Endothelial cell of umbilical vein (primary cell): Measurements from ENCODE around the gene AGRN. TPM values are rescaled to one million over a fixed set of nuclear protein-coding genes. Genes with fewer than 3 reads are reported as not detected.

Experiments
- BruUV-seq: library from RNA; stranded (reverse); fragments of 400-500 nt; replicated peaks from 2 replicates; lab custom pipeline; 2021; lab: Mats Ljungman, UMichigan
- CTCF ChIA-PET: fragments of 300-600, 350-600 bp; sonication (Branson Sonifier 250); formaldehyde crosslinking; loops from one replicate; lab custom pipeline; 2021; ENCODE audit warnings: antibody characterized with exemption, inconsistent platforms; lab: Charles Lee
- POLR2A ChIA-PET: fragments of 300-600, 350-600 bp; sonication (Branson Sonifier 250); formaldehyde crosslinking; loops from one replicate; lab custom pipeline; 2021; ENCODE audit warnings: antibody characterized with exemption, inconsistent platforms; lab: Charles Lee
- DNase-seq: peaks from one replicate; pipeline ENCODE4 v3.0.0-alpha.2; 2011; ENCODE audit warnings: low read depth, low spot score
- FAIRE-seq: peaks from 2 replicates; lab custom pipeline; 2011; peaks lifted over from hg19 to GRCh38; lab: Jason Lieb, UNC
- H2AFZ ChIP-seq: 2 replicates; pipeline ENCODE4 v1.6.0; 2012; ENCODE audit warnings: low read depth, low read length, control low read depth, inconsistent platforms
- H3K27ac ChIP-seq: 2 replicates; pipeline ENCODE4 v1.5.1; 2011; ENCODE audit warnings: low read depth, mild to moderate bottlenecking, control low read depth, low read length, moderate library complexity; ENCODE audit not compliant: insufficient read depth
- H3K27me3 ChIP-seq, 2 experiments: 2 replicates each; pipeline versions ENCODE4 v1.6.0 to v1.6.1; 2011; ENCODE audit warnings: low read length in 2 of 2, mixed read lengths in 1 of 2; ENCODE audit not compliant: control insufficient read depth in 2 of 2, insufficient read depth in 2 of 2
- H3K36me3 ChIP-seq, 2 experiments: 2 replicates in 1 of 2; 3 replicates in 1 of 2; pipeline ENCODE4 v1.5.1; 2011; ENCODE audit warnings: low read length in 2 of 2, mild to moderate bottlenecking in 1 of 2, moderate library complexity in 1 of 2; ENCODE audit not compliant: control insufficient read depth in 2 of 2, insufficient read depth in 2 of 2; ENCODE audit errors: extremely low read depth in 1 of 2
- H3K4me1 ChIP-seq: 3 replicates; pipeline ENCODE4 v1.5.1; 2011; ENCODE audit warnings: mild to moderate bottlenecking, low read length; ENCODE audit not compliant: control insufficient read depth, insufficient read depth; ENCODE audit errors: extremely low read depth
- H3K4me2 ChIP-seq: 2 replicates; pipeline ENCODE4 v1.6.1; 2011; ENCODE audit warnings: low read length, control low read depth, mixed read lengths; ENCODE audit not compliant: insufficient read depth
- H3K4me3 ChIP-seq, 3 experiments: fragments of 200-600 bp in 1 of 3; sonication (generic), shearing (Covaris generic) in 1 of 3; replicated peaks in 1 of 3; 2 replicates each; pipeline ENCODE4 v1.5.1; 2011 to 2016; ENCODE audit warnings: control low read depth in 3 of 3, low read length in 3 of 3, mild to moderate bottlenecking in 2 of 3, inconsistent platforms in 1 of 3, low read depth in 1 of 3, moderate library complexity in 1 of 3; ENCODE audit not compliant: insufficient read depth in 1 of 3
- H3K79me2 ChIP-seq: 2 replicates; pipeline ENCODE4 v1.6.0; 2012; ENCODE audit warnings: low read length, inconsistent platforms; ENCODE audit not compliant: control insufficient read depth, insufficient read depth
- H3K9ac ChIP-seq: replicated peaks from 2 replicates; pipeline ENCODE3; 2011; ENCODE audit warnings: low read length, control low read depth; ENCODE audit not compliant: insufficient read depth; ENCODE audit errors: extremely low read depth
- H3K9me1 ChIP-seq: replicated peaks from 3 replicates; pipeline ENCODE4 v1.6.0; 2011; ENCODE audit warnings: mild to moderate bottlenecking, low read length; ENCODE audit not compliant: control insufficient read depth, insufficient read depth; ENCODE audit errors: extremely low read depth
- H3K9me3 ChIP-seq: replicated peaks from 2 replicates; pipeline ENCODE4 v1.5.1; 2012; ENCODE audit warnings: low read length, inconsistent platforms; ENCODE audit not compliant: control insufficient read depth, insufficient read depth
- H4K20me1 ChIP-seq: replicated peaks from 2 replicates; pipeline ENCODE3; 2011; ENCODE audit warnings: mild to moderate bottlenecking, low read length; ENCODE audit not compliant: control insufficient read depth, insufficient read depth; ENCODE audit errors: extremely low read depth
- CTCF ChIP-seq, 2 donors: IDR thresholded peaks; 1 replicate in 1 of 2; 2 replicates in 1 of 2; pipeline ENCODE4 v1.5.1; 2011; ENCODE audit warnings: low read length in 2 of 2, mild to moderate bottlenecking in 2 of 2, moderate library complexity in 2 of 2, control low read depth in 1 of 2, inconsistent platforms in 1 of 2, low read depth in 1 of 2; ENCODE audit not compliant: insufficient read depth in 1 of 2; ENCODE audit errors: extremely low read depth in 1 of 2
- EZH2 ChIP-seq: IDR thresholded peaks from 2 replicates; pipeline ENCODE4 v1.6.1; 2012; ENCODE audit warnings: borderline replicate concordance, low read depth, mild to moderate bottlenecking, moderate library complexity, low read length, inconsistent platforms; ENCODE audit not compliant: severe bottlenecking
- FOS ChIP-seq: IDR thresholded peaks from 2 replicates; pipeline ENCODE4 v1.6.1; 2011; ENCODE audit warnings: mild to moderate bottlenecking, low read length, moderate library complexity, borderline replicate concordance; ENCODE audit not compliant: insufficient read depth
- GATA2 ChIP-seq: IDR thresholded peaks from 2 replicates; pipeline ENCODE4 v1.7.0; 2011; ENCODE audit warnings: low read depth, mild to moderate bottlenecking, moderate library complexity, mixed read lengths, low read length; ENCODE audit not compliant: insufficient read length, insufficient read depth
- JUN ChIP-seq: IDR thresholded peaks from 2 replicates; pipeline ENCODE4 v1.6.1; 2011; ENCODE audit warnings: borderline replicate concordance, low read depth; ENCODE audit not compliant: insufficient read length, insufficient read depth
- MAX ChIP-seq: IDR thresholded peaks from 2 replicates; pipeline ENCODE4 v1.6.1; 2011; ENCODE audit not compliant: insufficient read depth, insufficient read length
- MYC ChIP-seq: IDR thresholded peaks from one replicate; pipeline ENCODE4 v1.6.1; 2011; ENCODE audit warnings: mild to moderate bottlenecking, low read depth, low read length
- POLR2A ChIP-seq: IDR thresholded peaks from 2 replicates; pipeline ENCODE4 v1.6.1; 2012; ENCODE audit warnings: low read depth, mild to moderate bottlenecking, control low read depth, low read length
- POLR2AphosphoS5 ChIP-seq: IDR thresholded peaks from 2 replicates; pipeline ENCODE4 v1.6.1; 2012; ENCODE audit warnings: low read depth, mild to moderate bottlenecking, control low read depth, low read length, moderate library complexity; ENCODE audit not compliant: insufficient read depth
- dilution Hi-C: fragments of 300-500 bp; cut with MboI; formaldehyde crosslinking; loops from one replicate; pipeline ENCODE4 v1.15.0; 2019; ENCODE audit warnings: low sequenced_read_pairs; ENCODE audit not compliant: extremely low pct_ligation_motif_present
- intact Hi-C: fragments of 100-400 bp; cut with micrococcal nuclease; formaldehyde crosslinking; loops from one replicate; pipeline ENCODE4 v1.10.0; 2022
- polyA plus RNA-seq, 4 experiments: library from polyadenylated mRNA; depleted of rRNA in 3 of 4; stranded (reverse) in 3 of 4; unstranded in 1 of 4; fragments of >200 nt; gene quantifications; 2 replicates each; pipeline versions ENCODE4 v1.2.1 to v1.2.3, GENCODE V29; 2011 to 2012; ENCODE audit warnings: missing spikeins in 1 of 4
- total RNA-seq: library from RNA; stranded (reverse); gene quantifications from 2 replicates; pipeline ENCODE4 v1.2.3, GENCODE V29; 2021

The AGRN gene
- total and polyA plus RNA-seq, 2 donors (not counting 3 experiments of a cell fraction or from before 2014, with no cell fraction given), result 66.6 to 67.8 TPM

- no peak overlapping the region for H3K4me2 ChIP-seq
- intact Hi-C loops (no loop called here), dilution Hi-C loops (no loop called here)
- peaks cover 0 to 18% of the 10 kb centered on the region in 2 experiments for H3K36me3 ChIP-seq
- no peak overlapping the region for H3K4me3 ChIP-seq
- H3K9me3 ChIP-seq, result no peaks in the 10 kb centered on the region
- CTCF ChIA-PET, result no interaction called here
- POLR2A ChIA-PET, result no interaction called here
- no peak overlapping the region for H3K9ac ChIP-seq
- no TSS peak for BruUV-seq
- no peaks in the 10 kb centered on the region for H3K79me2 ChIP-seq
- FAIRE-seq, result no peak
- no peak overlapping the region for H3K27ac ChIP-seq
- H2AFZ ChIP-seq, result no peak overlapping the region
- H4K20me1 ChIP-seq, result no peaks in the 10 kb centered on the region
- TF ChIP-seq EZH2 (no peak), POLR2AphosphoS5 (no peak), FOS (no peak), JUN (no peak), GATA2 (no peak), POLR2A (no peak), MAX (no peak), MYC (no peak), CTCF (IDR thresholded peaks at IDR 0.05; ENCODE audit: extremely low read depth in 1 of 2, insufficient read depth in 1 of 2, low read depth in 1 of 2, low read length in 2 of 2) (no peak)
- no peaks in the 10 kb centered on the region for H3K9me1 ChIP-seq
- no peaks in the 10 kb centered on the region for H3K4me1 ChIP-seq
- no peaks in the 10 kb centered on the region for H3K27me3 ChIP-seq
- DNase-seq, result no peak
Measured at GRCh38 chr1:1051127-1051810, 31.3 kb downstream of the AGRN start.
